ENCODE results near the gene ZNF416. TPM values are rescaled to one million over a fixed set of nuclear protein-coding genes. Genes with fewer than 3 reads are reported as not detected.

ZNF416 gene
- total and polyA plus RNA-seq, 2 of the 8 experiments (the other 6 are each of a cell fraction or from before 2014, with no cell fraction given), result 3.2 to 10.3 TPM

GRCh38 chr19:57611113-57611512, 32.4 kb upstream of the ZNF416 start (continued):
- no peak for TF ChIP-seq HDAC2 (IDR thresholded peaks at IDR 0.05; ENCODE audit: borderline replicate concordance in 1 of 2, low read depth in 2 of 2, low read length in 2 of 2)
